GM19455 (cell line): ENCODE results near the gene DCDC2C.

Source experiments
- ATAC-seq: cut with Tn5 transposase; IDR thresholded peaks from one replicate; pipeline ENCODE4 v1.9.1; 2021; ENCODE audit not compliant: unreplicated experiment

DCDC2C gene

DNA sequence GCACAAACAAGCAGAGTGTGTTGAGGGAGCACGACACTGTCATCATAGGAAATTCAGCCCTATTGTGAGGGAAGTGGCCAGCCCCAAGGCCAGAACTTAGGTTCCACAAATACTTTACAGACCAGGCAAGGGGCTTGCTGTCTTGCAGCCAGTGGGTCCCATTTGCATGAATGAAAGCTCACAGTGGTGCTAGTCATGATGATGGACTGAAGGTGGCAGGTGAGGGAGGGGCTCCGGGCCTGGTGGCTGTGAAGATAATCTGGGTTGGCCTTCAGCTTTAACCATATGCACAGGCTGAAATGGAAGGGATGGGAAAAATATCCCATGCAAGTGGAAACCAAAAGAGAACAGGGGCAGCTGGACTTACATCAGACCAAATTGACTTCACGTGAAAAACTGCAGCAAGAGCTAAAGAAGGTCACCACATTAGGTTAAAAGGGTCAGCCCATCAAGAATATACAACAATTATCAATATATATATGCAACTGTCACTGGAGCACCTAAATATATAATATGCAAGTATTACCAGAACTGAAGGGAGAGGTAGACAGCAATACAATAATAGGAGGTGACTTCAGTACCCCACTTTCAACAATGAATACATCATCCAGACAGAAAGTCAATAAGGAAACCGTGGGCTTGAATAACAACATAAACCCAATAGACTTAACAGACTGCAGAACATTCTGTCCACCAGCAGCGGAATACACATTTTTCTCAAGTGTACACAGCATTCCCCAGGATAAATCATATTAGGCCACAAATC lies 39.6 kb downstream of the DCDC2C start:
- ATAC-seq: no peak

DNA sequence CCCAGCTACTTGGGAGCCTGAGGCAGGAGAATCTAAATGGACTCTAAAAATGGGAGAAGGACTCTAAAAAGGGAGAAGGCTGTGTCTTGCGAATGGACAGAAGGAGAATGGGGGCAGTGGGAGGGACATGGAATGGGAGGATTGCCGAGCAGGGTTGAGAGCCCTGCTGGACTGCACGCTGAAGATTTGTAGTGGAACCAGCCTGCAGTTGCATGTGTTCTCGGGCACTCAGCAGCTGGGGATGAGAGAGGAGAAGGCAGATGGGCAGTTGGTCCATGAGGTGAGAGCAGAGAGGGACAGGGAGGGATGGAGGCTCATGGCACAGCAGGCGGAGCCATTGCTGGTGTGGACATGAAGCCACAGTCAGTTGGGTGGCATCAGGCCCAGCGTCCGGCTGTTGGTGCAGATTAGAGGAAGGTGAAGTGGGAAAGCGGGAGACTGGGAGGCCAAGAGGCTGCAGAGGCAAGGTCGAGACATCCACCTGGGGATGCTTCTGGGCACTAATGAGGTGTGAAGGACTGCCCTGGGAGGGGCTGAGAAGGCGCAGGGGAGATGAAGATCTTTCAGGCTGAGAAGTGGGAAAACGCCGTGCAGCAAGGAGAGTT lies 40.7 kb downstream of the DCDC2C start:
- ATAC-seq: no peak

DNA sequence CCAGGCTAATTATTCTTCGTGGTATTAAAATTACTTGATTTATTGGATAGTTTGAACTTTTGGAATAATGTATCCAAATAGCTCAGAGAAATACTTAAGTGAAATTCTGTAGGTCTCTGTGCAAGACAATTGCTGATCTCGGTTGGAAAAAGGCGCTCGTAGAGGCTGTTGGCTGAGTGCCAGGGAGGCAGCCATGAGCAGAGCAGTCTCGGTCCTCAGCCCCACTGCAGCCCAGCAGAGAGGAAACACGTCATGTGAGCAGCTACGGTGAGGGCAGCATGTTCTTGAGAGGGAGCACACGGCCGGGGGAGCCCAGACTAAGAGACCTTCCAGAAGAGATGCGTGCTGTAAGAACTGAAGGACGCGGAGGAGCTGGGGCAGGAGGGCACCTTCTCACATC lies 42.5 kb downstream of the DCDC2C start:
- ATAC-seq: no peak

DNA sequence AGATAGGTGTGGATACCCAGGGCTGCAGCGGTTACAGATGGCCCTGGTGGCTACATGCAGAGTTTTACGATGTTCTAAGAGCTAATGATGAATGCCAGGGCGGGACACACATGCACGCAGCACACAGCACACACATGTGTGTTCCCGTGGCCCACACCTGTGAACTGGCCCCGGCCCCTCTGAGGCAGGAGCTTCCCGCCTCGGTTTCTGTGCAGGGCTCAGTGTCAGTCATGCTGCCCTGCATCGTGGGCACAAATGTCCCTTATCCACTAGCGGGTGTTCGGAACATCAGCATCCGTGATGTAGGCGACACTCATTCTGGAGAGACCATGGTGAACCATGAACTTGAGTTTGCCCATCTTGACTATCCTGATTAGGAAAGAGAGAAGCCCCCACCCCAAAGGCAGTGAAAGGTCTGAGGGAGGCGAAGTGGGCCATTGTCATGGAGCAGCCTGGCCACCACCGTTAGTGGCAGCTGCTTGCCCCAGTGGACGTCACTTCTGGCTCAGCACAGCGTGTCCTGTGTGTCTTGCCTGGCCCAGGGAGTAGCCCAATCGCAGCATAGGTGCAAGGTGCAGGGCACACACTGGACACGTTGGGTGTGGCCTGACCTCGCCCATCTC lies 43.8 kb downstream of the DCDC2C start:
- ATAC-seq: no peak

DNA sequence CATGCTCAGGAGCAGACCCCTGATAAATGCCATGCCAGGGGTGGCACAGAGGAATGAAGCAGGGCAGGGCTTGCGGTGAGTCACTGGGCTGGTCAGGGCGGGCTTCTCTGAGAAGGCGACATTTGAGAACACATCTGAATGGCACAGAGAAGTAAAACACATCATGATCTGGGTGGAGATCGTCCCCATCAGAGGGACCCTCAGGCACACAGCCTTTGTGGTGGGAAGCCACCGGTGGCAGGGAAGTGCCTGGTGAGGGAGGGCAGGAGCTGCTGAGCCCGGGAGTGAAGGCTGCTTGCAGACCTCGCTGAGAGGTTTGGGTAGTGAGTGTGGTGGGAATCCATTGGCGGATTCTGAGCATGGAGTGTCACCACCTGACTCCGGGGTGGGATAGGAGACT lies 44.5 kb downstream of the DCDC2C start:
- ATAC-seq: no peak

DNA sequence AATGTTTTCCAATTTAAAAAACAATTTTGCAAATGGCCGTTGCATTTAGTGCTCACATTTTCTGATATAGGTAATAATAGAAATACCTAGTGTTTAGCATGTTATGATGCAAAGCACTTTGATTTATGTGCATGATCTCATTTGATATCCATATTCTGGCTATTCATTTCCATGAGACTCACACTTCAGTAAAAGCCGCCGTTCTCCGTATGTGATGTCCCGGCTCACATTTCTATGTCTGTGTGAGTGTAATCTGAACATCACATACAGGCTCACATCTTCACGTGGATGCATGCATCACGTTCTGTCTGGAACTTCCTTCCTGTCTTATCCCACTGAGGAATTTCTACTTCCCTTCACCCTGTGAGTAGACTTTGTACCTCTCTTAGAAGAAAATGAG lies 45.8 kb downstream of the DCDC2C start:
- no peak for ATAC-seq

DNA sequence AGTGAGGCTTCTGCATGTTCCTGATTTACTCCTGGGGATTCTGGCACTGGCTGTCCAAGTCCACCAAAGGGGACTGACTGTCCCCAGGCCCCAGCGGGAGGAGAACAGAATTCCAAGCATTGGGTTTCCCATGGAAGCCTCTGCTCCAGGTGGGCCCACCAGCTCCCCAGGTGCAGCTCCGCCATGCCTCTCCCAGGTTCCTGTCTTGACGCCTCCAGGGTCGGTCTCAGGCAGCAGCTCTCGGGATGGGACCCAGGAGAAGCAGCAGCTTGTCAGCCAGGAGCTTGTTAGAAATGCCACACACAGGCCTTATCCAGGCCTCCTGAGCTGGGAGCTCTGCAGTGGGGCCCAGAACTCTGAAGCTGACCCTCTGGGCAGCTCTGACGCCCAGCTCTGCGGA lies 47.9 kb downstream of the DCDC2C start:
- no peak for ATAC-seq

DNA sequence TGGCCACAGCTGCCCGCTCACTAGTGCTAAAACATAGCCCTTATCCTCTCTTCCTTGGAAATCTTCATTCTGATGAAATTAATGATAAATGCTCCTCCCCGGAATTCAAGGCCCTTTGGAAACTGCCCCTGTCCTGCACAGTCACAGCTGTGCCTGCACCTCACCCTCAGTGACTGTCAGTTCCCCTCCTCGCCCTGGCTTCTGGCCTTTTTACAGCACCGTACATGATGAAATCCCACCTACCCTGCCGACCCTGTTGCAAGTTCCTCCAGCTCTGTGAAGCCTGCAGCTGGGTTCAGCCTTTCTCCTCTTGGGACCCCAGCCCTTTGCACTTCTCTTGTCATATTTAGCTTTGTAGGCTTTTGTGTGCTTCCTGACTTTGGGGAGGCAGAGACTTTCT lies 48.4 kb downstream of the DCDC2C start:
- no peak for ATAC-seq

DNA sequence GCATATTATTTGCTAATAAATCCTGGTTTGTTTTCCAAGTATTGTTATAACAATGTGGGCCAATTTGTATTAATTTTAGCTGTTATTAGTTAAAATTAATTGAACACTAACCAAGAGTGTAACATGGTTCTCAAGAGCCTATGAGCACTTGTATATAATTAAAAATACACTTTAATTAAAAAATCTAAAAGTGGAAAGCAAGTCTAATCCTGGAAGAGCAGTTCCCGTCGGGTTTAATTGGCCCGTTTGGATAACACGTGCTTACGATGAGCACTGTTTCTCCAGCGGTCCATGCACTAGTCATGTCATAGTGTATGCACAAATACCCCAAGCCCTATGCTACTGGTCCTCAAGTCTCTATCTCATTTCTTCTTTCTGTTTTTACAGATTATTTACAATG lies 49.0 kb downstream of the DCDC2C start:
- no peak for ATAC-seq

DNA sequence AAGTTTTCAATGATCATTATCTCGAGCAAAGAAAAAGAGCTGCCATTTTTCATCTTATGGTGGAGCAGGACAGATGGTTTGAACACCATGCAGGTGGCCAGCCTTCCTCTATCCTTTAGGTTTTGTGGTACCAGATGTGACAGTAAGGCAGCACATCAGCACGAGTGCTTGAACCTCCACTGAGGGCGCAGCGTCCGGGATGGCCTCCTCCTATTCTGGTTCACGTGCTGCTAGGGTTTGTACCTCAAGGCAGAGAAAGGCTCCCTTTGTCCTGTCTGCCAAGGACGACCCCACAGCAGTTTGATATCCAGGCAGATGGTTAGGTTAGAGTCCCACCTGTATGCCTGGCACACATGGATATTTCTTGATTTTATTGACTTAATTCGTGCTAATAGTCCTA lies 50.2 kb downstream of the DCDC2C start:
- ATAC-seq: no peak

DNA sequence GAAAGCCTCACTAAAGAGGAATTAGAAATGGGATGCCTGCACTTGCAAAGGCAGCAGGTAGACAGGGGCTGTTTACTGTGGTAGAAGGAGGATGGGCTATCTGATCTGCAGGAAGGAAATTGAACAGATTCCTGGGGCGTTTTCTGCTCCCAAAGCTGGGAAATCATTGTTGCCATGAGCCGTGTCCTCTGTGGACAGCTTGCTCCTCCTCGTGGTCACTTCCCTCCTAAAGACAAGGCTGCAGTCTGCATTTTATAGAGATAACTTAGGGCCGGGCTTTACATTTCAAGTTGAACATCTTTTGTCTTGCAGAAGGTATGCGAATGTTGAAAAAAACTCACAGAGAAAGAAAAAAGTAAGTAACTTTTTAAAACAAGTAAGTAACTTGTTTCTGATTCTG lies 50.9 kb downstream of the DCDC2C start:
- ATAC-seq: no peak

DNA sequence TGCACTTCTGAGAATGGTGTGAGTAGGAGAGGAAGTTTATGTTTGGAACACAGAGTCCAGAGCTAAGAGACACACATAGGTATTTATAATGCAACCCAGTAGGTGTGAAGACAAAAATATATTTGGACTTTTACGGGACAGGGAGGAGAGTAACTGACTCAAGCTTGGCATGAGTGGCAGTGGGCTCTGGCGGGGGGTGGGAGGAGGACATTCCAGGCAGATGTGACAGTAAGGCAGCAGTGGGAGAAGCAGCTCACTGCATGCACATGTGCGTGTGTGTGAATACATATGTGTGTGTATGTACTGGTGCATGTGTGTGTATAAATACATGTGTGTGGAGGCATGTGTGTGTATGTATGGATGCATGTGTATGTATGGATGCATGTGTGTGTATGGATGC lies 51.4 kb downstream of the DCDC2C start:
- no peak for ATAC-seq

DNA sequence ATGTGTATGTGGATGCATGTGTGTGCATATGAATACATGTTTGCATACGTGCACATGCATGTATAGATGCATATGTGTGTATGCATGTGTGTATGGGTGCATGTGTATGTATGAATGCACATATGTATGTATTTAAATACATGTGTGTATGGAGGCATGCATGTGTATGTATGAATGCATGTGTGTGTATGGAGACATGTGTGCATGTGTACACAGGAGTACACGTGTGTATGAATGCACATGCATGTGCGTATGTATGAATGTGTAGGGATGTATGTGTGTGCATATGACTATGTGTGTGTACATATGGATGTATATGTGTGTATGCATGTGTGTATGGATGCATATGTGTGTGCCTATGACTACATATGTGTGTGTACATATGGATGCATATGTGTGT lies 51.9 kb downstream of the DCDC2C start:
- no peak for ATAC-seq

DNA sequence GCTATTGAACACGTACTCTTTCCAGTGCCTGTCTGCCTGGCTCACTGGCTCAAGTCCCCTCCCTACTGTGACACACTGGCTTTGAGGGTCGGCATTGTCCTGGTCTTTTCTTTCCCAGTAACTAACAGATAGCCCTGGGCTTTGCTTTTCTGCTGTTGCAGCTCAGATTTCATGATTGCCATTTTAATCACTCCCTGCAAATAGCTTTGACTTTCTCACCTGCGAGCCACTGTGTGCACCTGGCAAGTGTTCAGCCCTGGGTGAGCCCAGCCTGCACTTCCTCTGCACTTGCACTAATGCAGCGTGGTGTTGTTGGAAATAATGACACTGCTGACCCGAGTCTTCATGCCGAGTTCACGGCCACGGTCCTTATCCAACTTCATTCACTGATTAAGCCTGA lies 52.9 kb downstream of the DCDC2C start:
- ATAC-seq: no peak

DNA sequence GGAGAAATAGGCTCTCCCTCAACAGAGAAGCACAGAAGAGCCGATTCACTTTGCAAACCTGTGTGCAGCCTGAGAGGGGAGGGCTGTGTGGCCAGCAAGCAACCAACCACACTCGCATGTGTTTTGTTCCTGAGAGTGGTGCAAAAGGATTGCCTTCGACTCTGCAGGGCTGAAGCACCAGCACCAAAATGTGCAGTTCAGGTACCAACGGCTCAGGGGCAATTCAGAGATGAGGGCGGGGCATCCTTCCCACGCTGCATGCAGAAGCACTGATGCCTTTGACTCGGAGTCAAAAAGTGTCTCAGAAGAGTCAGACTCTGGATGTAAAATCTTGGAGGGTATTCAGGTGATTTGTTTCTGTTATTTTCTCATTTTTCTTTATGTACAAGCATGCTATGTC lies 55.5 kb downstream of the DCDC2C start:
- ATAC-seq: no peak

DNA sequence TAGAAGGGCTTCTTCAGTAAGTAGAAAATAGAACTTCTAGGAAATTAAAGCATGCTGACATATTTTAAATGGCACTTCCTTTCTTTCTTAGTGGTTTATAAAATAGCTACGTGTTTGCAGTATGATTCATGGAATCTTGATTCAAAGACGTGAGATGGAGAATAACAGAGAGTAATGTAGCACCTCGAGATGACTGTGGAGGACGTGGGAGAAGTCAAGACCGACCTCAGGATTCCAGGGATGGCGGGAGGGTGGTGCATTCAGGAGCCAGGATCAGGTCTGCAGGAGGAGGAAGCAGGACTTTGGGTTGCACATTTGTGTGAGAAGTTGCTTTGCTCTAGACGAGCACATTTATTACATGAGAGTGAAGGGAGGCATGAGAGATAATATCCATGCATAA lies 56.0 kb downstream of the DCDC2C start:
- ATAC-seq: no peak

DNA sequence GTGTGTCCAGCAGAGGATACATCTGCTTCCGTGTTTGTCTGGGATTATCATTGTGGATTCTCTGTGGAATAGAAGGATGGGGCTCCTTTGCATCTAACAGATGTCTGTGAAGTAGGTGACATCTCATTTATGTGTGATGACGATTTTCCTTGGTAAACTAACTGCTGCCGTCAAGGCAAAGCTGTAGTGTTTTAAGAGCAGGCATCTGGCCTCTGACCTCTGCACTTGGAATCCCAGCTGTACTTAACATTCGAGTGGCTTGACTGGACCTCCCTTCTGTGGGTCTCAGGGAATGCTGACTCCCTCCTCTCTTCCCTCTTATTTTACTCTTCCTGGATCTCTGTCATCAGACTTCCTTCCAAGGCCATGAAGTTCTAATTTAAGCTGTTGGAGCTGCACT lies 56.4 kb downstream of the DCDC2C start:
- no peak for ATAC-seq

DNA sequence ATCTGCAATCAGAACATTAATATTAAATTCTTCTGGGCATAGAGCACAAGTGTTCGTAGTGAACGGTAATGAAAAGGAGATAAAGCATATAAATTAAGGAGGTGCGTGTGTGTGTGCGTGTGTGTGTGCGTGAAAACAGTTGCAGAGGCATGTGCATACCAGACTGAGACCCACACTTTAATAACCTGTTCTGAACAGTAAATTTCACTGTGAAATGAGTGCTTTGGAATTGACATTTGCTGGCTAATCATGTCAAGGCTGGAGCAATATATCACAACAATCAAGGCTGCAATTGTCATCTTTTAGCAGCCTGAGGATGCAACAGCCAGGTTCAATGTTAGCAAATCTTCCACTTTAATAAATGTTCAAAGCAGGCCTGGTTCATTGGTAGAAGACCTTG lies 57.9 kb downstream of the DCDC2C start:
- ATAC-seq: no peak

DNA sequence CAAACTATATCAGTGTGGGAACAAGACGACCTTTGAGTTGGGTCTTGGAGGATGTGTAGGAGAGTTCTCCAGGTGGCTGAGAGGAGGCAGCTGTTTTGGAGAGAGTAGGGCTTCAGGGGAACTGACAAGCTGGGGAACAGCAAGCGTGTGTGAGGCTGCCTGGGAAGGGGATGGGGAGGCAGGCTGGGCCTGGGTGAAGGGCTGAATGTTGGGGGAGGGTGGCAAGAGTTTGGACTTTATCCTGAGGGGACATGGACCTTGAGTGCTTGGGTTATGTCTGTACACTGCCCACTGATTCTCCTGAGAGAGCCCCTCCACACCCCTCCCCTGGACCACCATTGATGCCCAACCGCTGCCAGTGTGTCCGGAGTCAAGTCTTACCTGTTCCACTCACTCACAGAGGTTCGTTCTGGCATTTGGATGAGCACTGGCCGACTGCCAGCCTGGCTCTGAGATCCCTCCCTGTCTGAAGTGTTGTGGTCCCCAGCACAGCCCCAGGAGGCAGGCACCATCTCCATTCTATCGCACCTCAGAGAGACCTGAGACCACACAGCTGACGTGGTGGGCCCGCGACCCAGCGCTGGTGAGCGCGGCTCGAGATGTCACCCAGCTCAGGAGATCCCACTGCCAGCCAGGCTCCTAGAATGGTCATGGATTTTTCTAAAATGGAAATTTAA lies 59.5 kb downstream of the DCDC2C start:
- no peak for ATAC-seq

DNA sequence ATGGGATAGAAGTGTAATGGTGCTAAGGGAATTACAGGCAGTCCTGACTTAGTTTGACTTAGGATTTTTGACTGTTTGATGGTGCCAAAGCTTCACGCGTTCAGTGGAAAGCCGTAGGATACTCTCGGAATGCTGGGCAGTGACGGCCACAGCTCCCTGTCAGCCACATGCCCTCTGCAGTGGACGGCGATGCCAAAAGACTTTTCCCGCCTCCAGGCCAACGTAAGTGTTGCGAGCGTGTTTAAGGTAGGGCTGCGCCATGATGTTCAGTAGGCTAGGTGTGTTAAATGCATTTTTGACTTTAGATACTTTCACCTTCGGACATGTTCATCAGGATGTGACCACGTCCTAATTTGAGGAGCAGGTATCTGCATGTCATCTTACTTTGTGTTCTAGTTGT lies 63.4 kb downstream of the DCDC2C start:
- ATAC-seq: no peak

DNA sequence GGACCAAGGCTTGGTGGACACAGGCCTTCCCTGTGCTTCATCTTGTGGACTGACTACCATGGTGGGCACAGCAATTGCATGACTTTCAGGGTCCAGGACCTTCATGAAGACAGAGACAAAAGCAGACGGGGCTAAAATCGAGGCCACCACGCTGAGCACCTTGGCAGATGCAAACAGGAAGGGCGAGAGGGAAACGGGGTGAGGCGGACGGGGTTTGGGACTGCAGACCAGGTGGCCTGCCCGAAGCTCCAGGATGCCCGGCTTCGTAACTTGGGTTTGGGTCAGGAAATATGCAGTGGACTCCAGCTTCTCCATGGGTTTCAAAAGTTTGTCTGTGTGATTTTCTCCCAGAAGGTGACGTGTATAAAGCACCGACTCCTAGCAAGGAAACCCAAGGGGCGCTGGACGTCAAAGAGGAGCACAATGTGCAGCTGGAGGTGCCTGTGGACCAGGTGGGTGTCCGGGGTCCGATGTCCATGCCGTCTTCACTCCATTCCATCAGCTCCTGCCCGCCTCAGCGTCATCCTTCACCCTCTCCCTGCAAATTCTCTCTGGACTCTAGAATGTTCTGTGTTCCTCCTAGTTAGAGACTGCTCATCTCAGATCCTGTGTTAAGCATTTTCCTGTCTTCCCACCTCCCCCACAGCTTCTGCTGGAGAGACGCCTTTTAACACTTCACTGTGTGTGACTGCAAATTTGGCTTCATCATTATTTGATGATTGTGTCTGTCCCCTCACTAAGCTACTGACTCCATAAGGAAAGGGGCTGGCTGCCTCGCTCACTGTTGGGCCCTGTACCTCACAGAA lies 65.8 kb downstream of the DCDC2C start:
- ATAC-seq: no peak
